Mucosa of descending colon (tissue), 3 donors: Measurements from ENCODE around the gene SPPL2A. TPM values are rescaled to one million over a fixed set of nuclear protein-coding genes. Genes with fewer than 3 reads are reported as not detected.

Experiments
- ATAC-seq: fragments of 200-7000 bp; cut with Tn5 transposase; one replicate; pipeline ENCODE4 v1.9.1; 2020; ENCODE audit warnings: mild to moderate bottlenecking, moderate library complexity
- DNase-seq, 3 donors: peaks; one replicate each; pipeline ENCODE4 v3.0.0-alpha.2; 2020
- H3K36me3 ChIP-seq: fragments of 200-600 bp; one replicate; pipeline ENCODE4 v1.8.0; 2021; ENCODE audit warnings: low read depth, mild to moderate bottlenecking
- H3K4me1 ChIP-seq: fragments of 200-600 bp; one replicate; pipeline ENCODE4 v1.8.0; 2021; ENCODE audit warnings: low read depth, mild to moderate bottlenecking
- H3K4me3 ChIP-seq: fragments of 200-600 bp; one replicate; pipeline ENCODE4 v1.8.0; 2021; ENCODE audit warnings: mild to moderate bottlenecking
- H3K9me3 ChIP-seq: fragments of 200-600 bp; one replicate; pipeline ENCODE4 v1.8.0; 2021; ENCODE audit warnings: mild to moderate bottlenecking
- CTCF ChIP-seq: fragments of 200-600 bp; IDR thresholded peaks from one replicate; pipeline ENCODE4 v1.8.0; 2022; ENCODE audit warnings: antibody characterized with exemption, mild to moderate bottlenecking
- intact Hi-C, 2 donors: fragments of 100-400 bp; cut with DNase I in 1 of 2; cut with micrococcal nuclease in 1 of 2; formaldehyde crosslinking; loops; one replicate each; pipeline versions ENCODE4 v1.11.0 to v1.11.1; 2022; cut with DNase I, micrococcal nuclease
- total RNA-seq, 3 donors: library from RNA; stranded (reverse); fragmentation: NEBNext Ultra II Directional in 2 of 3; extraction: Animal tissue kit (Norgen Biotek cat#: 25700) in 2 of 3; gene quantifications; one replicate each; pipeline versions ENCODE4 v1.2.1 to v1.2.4, GENCODE V29; 2021 to 2023
- donor health status: DM: no; HTN: no; CAD: no; lungs with moderate emphysema.
- donor health status: DM: no; HTN: no; CAD: no.
- donor health status: DM: no; HTN: yes; CAD: no.

Gene SPPL2A
- total RNA-seq, 3 donors from 2014 or later: 167 to 341 (median 287) TPM

GRCh38 chr15:50750227-50750705 is 15.2 kb downstream of the SPPL2A start:
- no peak for ATAC-seq
- Histone ChIP-seq H3K36me3 (peaks cover 4% of the 10 kb centered on the region), H3K4me1 (peaks cover 3% of the 10 kb centered on the region), H3K9me3 (no peaks in the 10 kb centered on the region), H3K4me3 (no peak overlapping the region)
- no peak for TF ChIP-seq CTCF
- intact Hi-C loops: no loop called here
- DNase-seq: no peak

GRCh38 chr15:50747523-50747922 is 18.0 kb downstream of the SPPL2A start:
- Histone ChIP-seq H3K4me3 (no peak overlapping the region), H3K36me3 (peaks cover 4% of the 10 kb centered on the region), H3K9me3 (no peaks in the 10 kb centered on the region), H3K4me1 (peaks cover 3% of the 10 kb centered on the region)
- intact Hi-C loops: no loop called here
- DNase-seq (no peak), ATAC-seq (no peak)
- no peak for TF ChIP-seq CTCF

GRCh38 chr15:50744601-50745000 is 20.9 kb downstream of the SPPL2A start:
- Histone ChIP-seq H3K9me3 (no peaks in the 10 kb centered on the region), H3K36me3 (peaks cover 4% of the 10 kb centered on the region), H3K4me1 (no peaks in the 10 kb centered on the region), H3K4me3 (no peak overlapping the region)
- intact Hi-C loops: no loop called here
- no peak for TF ChIP-seq CTCF
- ATAC-seq (no peak), DNase-seq (no peak)

GRCh38 chr15:50740955-50741354 is 24.6 kb downstream of the SPPL2A start:
- no peak for ATAC-seq
- intact Hi-C loops: no loop called here
- H3K36me3 ChIP-seq: no peaks in the 10 kb centered on the region
- no peaks in the 10 kb centered on the region for H3K4me1 ChIP-seq
- H3K4me3 ChIP-seq: no peak overlapping the region
- DNase-seq: no peak
- H3K9me3 ChIP-seq: no peaks in the 10 kb centered on the region
- TF ChIP-seq CTCF: no peak

DNA sequence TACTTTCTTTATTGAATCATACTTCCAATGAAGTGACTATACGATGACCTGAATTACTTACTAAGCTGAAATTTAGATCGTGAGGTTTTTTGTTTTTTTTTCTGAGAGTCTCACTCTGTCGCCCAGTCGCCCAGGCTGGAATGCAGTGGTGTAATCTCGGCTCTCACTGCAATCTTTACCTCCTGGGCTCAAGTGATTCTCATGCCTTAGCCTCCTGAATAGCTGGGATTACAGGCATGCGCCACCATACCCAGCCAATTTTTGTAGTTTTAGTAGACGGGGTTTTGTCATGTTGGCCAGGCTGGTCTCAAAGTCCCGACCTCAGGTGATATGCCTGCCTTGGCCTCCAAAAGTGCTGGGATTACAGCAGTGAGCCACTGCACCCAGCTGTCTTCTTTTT is 28.7 kb downstream of the SPPL2A start:
- no peaks in the 10 kb centered on the region for H3K9me3 ChIP-seq
- ATAC-seq (no peak), DNase-seq (no peak)
- H3K4me1 ChIP-seq: no peaks in the 10 kb centered on the region
- no peaks in the 10 kb centered on the region for H3K36me3 ChIP-seq
- no peak overlapping the region for H3K4me3 ChIP-seq
- intact Hi-C loops: no loop called here
- no peak for TF ChIP-seq CTCF

DNA sequence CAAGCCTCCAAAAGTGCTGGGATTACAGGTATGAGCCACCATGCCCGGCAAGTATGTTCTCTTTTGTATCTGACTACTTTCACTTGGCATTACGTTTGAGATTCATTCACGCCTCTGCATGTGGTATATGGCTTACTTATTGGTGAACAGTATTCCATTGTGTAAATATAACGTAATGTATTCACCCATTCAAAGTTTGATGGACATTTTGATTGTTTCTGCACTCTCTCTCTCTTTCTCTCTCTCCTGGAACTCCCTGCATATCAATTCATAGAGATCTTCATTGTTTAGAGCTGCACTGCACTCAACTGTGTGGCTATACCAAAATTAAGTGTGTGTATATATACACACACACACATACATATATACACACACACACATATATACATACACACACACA is 30.4 kb downstream of the SPPL2A start:
- Histone ChIP-seq H3K9me3 (no peaks in the 10 kb centered on the region), H3K36me3 (no peaks in the 10 kb centered on the region), H3K4me3 (no peak overlapping the region), H3K4me1 (no peaks in the 10 kb centered on the region)
- TF ChIP-seq CTCF: no peak
- DNase-seq (no peak), ATAC-seq (no peak)
- intact Hi-C loops: no loop called here
